Left renal cortex interstitium (tissue), 4 donors: ENCODE data around the gene PSRC1. TPM values are rescaled to one million over a fixed set of nuclear protein-coding genes. Genes with fewer than 3 reads are reported as not detected.
"Not testable (repeated sequence)": the region's sequence is repeated elsewhere in the genome, so short reads cannot be mapped to it uniquely, and the experiment has no call there.

Experiments
- DNase-seq, 4 donors: peaks; one replicate each; pipeline ENCODE4 v3.0.0-alpha.2; 2013; ENCODE audit warnings: low read depth in 4 of 4, low spot score in 2 of 4, missing footprints in 1 of 4
- polyA plus RNA-seq, 4 donors: library from polyadenylated mRNA; unstranded; fragments of 120-200 nt; gene quantifications; one replicate each; pipeline ENCODE4 v1.2.1, GENCODE V29; 2013; ENCODE audit not compliant: insufficient read length in 4 of 4

Gene PSRC1
- polyA plus RNA-seq, result 10 to 100 TPM; 22.2 to 29.6 (median 27.6) TPM

DNA sequence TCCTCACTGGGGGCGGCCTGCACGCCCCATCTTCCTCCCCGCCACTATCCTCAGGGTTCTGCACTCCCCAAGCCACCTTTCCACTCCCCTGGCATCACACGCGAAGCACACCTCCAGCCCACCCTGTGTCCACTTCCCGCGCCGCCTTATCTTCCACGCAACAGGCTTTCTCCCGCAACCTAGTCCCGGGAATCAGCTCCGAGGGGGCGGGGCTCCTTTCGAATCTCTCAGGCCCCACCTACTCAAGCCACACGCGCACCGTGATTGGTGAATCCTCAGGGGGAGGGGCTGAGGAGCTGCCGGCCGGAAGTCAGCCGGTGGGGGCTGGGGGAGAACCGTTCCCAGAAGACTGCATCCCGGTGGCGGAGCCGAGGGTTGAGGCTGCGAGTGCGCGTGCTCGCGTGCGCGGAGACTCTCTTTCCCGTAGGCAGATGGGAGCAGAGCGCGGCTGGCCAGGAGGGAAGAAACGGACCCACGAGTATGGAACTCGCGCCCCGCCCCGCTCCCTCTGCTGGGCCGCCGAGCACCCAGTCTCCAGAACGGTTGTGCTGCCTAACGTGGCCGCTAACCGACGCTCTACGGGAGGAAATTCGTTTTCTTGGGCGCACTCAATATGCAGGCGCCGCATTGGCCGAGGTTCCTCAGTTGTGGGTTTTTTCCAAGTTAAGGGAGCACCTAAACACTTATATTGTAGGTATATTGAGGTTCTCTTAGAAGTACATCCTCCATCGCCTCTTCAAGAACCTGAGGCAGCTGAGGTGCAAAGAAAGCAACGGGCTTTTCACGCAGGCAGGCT is at the start of gene PSRC1:
PSRC1 (minus strand) TSS at position 194 of the 796 bp plus-strand sequence.
- peak; percentile 85 to 95 (median 90) for DNase-seq

- DNase-seq, result no peak
These were observed 48.2 kb upstream of the PSRC1 start for GRCh38 chr1:109331113-109331512.

DNA sequence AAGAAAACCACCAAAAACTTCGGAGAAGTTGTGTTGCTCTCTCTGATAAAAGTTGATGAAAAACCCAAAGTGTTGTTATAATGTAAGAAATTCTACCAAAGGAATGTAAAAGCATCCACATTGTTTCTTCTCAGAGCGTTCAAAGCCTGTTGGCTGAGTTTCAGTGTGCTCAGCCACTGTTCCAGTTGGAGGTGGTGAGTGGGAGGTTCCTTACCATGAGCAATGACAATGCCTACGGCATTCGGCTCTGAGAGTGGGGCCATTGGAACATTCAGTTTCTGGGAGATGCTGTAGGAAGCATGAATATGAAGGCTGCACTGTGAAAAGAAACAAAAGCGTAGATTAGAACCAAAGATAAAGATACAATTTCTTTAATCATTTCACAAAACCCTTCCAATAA is 44.3 kb upstream of the PSRC1 start:
- no peak for DNase-seq

DNA sequence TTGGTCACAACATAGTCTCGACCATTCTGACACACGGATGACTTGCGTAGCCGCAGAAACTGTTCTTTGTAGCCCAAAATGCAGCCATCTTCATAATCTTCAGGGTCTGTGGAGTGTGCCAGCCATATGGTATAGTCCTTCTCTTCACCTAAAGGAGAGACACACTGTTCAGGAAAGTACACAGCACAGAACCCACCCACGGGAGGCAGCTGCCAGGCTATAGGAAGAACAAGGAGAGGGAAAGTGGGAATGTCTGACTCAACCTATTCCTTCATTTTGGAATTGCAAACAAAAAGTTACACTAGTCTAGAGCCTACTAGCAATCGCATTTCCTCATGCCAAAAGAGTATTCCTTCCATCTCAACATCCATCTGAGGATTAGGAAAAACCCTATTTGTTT is 40.0 kb upstream of the PSRC1 start:
- DNase-seq, result no peak

- no peak for DNase-seq
These were observed 36.2 kb upstream of the PSRC1 start for GRCh38 chr1:109319114-109319513.

DNA sequence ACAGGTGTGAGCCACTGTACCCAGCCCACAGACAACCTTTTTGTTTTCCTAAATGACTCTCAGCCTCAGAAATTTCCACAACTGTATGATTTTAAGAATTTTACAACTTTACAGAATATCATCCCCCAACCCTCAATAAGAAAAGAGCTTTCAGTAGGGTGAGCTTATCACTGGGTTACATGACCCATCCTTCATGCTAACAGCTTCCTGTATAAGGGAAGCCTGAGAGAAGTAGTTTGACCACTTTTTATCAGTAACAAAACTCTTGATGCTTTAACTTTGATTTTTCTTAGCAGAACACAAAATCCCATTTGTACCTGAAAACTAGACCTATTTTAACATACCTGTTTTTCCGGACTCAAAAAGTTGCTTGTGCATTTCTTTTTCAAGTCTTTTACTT is 33.6 kb upstream of the PSRC1 start:
- DNase-seq, result no peak

DNA sequence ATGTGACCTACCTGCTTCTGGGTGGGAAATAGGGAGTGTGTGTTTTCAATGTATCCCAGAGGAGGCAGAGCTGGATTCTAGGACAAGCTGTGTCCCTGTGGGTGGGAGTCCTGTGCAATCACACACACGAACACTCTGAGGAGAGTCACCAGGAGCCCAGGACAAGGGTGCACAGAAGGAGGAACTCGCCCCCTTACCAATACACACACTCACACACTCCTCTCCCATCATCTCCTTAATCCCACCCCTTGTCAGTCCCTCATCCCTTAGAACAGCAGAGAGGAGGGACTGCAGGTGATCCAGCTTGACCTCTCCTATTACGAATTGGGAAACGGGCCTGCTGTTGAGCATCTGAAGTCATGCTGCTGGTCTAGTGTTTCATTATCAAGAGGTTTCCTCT is 32.3 kb upstream of the PSRC1 start:
- DNase-seq, result no peak

DNA sequence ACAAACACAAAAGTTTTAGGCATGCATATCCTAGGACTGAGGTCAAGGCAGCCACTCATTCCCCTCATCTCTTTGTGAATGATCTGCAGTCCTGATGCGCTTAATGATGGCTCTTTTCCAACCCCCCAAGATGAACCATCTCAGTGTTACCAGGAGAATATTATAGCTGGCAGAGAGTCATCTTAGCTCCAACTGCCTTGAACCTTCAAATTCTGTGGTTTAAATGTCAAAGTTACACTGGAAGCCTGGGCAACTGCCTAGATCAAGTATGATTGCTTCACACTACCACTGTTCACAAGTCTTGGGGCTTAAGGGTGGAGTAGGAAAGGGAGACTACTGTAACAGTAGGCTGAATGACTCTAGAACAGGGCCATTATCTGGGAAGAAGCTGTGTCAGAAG is 31.9 kb upstream of the PSRC1 start:
- no peak for DNase-seq

GRCh38 chr1:109312978-109313775 is 30.2 kb upstream of the PSRC1 start:
- DNase-seq, result no peak

DNA sequence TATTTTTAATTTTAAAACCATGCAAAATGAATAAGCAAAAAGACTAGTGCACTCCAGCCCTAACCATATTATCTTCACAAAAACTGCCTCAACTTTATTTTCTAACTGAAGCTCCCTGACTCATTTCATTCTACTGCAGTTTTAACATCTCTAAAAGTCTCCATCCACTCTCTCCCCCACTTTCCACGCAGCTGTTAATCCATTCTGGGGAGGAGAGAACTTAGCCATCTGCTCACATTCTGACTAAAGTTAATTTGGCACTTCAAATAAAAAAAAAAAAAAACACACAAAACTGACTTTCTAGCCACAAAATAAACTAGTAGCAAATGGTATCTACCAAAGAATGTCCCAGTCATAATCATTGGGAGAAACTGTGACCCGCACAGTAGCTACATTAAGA is 29.3 kb upstream of the PSRC1 start:
- no peak for DNase-seq

GRCh38 chr1:109309347-109309746 is 26.4 kb upstream of the PSRC1 start:
- no peak for DNase-seq

DNA sequence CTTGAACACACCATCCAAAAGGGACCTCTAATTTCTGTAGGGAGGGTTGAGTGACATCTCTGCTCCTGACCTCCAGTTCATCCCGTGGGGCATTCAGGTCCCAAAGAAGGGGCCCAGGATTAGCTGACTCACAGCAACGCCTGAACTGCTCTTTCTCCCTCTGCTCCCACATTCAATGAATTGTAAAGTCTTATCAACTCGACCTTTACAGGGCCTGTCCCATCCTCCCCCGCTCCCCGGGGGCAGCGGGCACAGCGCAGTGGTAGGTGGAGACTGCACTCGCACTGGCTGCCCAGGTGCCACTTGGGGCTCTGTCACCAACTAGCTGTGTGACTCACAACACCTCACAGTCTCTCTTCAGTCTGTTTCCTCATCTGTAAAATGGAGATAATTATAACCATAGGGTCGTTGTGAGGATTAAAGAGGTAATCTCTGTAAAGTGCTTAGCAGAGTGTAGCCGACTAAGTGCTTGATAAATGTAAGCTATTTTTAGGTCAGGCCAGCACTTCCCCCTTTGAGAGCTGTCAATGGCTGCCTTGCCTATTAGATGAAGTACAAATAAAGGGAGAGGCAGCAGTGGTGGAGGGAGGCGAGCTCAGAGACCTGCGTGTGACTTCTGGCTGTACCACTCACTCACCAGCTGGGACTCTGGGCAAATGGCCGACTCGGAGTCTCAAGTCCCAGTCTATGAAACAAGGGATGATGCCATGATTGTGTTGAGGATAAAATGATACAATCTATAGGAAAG is 24.5 kb upstream of the PSRC1 start:
- DNase-seq, result no peak

DNA sequence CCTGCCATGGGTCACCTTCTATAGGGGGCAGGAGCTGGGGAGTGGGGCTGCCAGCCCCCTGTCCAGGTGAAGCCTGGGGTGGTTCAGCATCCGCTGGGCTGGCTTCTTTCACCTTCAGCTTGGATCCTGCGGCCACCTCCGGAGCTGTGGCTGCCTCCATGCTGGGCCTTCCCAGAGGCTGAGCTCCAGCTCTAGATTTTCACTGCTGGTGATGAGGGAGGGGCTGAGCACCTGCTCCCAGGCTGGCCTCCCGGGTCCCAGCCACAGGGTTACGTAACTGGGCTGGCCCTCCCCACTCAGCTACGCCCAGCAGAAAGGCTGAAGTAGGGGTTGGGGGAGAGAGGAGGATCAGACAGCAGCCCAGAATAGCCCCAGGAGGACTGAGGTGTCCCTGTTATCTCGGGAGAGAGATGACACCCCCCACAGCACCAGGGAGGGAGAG is 23.9 kb upstream of the PSRC1 start, which contains the start of gene MYBPHL:
MYBPHL (minus strand) TSS at position 180 of the 442 bp plus-strand sequence; CDS start at position 160, 20 bp downstream.
- no peak for DNase-seq

DNA sequence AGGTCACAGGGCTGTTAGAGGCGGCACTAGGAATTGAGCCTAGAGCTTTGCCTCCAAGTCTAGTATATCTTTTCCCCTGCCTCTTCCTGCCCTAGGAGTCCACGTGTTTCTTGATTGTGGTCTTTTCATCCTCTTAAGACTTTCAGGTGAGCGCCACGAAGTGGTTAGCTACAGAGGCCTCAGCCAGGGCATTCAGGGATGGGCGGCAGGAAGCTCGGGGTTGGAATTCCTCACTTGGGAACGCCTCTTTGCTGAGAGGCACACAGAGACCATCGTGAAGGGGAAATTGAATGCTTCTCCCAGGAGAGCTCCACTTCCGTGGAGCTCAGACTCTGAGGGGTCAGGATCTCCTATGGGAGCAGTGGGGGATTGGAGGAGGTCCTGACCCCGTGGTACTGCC is 23.0 kb upstream of the PSRC1 start:
- not testable (repeated sequence) for DNase-seq

GRCh38 chr1:109304226-109304920 is 21.4 kb upstream of the PSRC1 start:
- no peak for DNase-seq

DNA sequence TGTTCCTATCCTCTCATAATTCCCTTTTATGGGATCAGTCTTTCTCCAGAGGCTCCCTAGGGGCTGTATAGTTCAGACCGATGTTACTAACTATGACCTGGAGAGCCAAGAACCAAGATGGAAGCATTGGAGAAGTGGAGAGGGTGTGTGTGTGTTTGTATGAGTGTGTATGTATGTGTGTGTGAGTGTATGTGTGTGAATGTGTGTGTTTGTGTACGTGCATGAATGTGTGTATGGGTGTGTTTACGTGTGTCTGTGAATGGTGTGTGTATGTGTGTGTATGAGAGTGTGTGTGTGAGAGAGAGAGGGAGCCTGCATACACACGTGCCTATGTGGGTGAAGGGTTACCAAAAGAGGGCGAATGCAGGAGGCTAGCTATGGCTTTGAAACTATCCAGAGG is 18.9 kb upstream of the PSRC1 start:
- DNase-seq, result no peak

GRCh38 chr1:109300650-109301151 is 17.8 kb upstream of the PSRC1 start:
- DNase-seq, result no peak

DNA sequence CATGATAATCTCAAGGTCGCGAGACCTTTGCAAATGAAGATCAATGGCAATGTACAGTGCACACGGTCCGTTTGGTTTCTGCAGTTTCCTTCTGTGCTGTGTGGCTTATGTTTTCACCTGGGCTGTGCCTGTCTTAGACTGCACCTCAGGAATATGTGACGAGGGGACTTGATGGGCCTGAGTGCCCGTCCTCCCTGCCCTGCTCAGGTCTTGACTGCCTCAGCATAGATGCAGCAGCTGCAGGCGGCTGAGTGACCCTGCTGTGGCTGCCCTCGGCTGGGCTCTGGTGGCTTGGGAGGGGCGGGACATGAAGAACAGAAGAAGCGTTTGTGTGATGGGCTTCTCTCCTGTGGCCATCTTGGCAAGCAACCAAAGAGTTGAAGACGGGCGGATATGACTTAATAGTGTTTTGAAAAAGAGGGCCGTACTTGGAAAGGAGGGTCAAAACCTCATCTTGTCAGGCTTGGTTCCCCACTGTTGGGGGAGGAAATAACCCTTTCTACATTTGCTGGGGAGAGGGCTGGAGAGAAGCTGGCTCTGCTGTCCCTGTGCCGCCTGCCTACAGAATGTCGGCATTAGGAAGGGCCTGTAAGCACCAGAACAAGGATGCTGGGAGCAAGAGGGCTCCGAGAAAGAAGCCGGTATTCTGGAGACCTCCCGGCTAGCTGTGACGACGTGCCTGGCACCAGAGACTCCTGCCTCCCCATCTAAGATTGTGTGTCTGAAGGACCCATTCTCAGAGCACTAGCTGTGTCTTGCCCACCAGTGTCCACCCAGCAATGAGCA is 16.8 kb upstream of the PSRC1 start:
- DNase-seq, result no peak
